Measurements from ENCODE around the gene QSOX2. TPM values are rescaled to one million over a fixed set of nuclear protein-coding genes. Genes with fewer than 3 reads are reported as not detected.

QSOX2 gene
- total and polyA plus RNA-seq, 4 donors = 0.79 to 12.7 (median 4.3) TPM

GRCh38 chr9:136173648-136174290 is 71.8 kb downstream of the QSOX2 start:
- H3K27ac ChIP-seq (ENCODE audit: low read depth in 1 of 2, low read length in 2 of 2) = no peak overlapping the region
- H3K4me3 ChIP-seq (ENCODE audit: low read depth in 1 of 3, low read length in 3 of 3) = no peak overlapping the region
- no peaks in the 10 kb centered on the region for H3K9me3 ChIP-seq (ENCODE audit: control insufficient read depth in 4 of 4, low read length in 3 of 4)
- WGBS = 89% methylated on average over 14 of the region's 14 CpGs
- H3K9ac ChIP-seq (ENCODE audit: low read depth in 1 of 2, low read length in 2 of 2) = no peak overlapping the region
- no peaks in the 10 kb centered on the region for H3K4me1 ChIP-seq (ENCODE audit: control insufficient read depth in 4 of 4, insufficient read depth in 4 of 4, low read length in 3 of 4)
- H3K36me3 ChIP-seq (ENCODE audit: control insufficient read depth in 4 of 4, insufficient read depth in 3 of 4, low read depth in 1 of 4, low read length in 3 of 4) = no peaks in the 10 kb centered on the region
- TF ChIP-seq FOXA2 (IDR thresholded peaks at IDR 0.05) (no peak), MAX (IDR thresholded peaks at IDR 0.05) (no peak), CTCF (IDR thresholded peaks at IDR 0.05; ENCODE audit: low read depth, low read length, missing input control) (no peak), REST (IDR thresholded peaks at IDR 0.05) (no peak)
- H3K27me3 ChIP-seq (ENCODE audit: control insufficient read depth in 4 of 4, insufficient read depth in 4 of 4, low read length in 3 of 4) = peaks cover 0 to 2% (median 0%) of the 10 kb centered on the region in 4 donors
- DNase-seq (ENCODE audit: low spot score) = no peak

- H3K27ac ChIP-seq (ENCODE audit: low read depth in 1 of 2, low read length in 2 of 2) = no peak overlapping the region
- no peak for DNase-seq (ENCODE audit: low spot score)
- TF ChIP-seq SP1 (IDR thresholded peaks at IDR 0.05) (no peak), MAX (IDR thresholded peaks at IDR 0.05) (no peak), FOXA1 (IDR thresholded peaks at IDR 0.05) (no peak), TAF1 (conservative IDR thresholded peaks at IDR 0.05) (no peak), CTCF (IDR thresholded peaks at IDR 0.05; ENCODE audit: low read depth, low read length, missing input control) (no peak), GABPA (IDR thresholded peaks at IDR 0.05 in 1 of 2, conservative IDR thresholded peaks at IDR 0.05 in 1 of 2) (no peak), ATF3 (IDR thresholded peaks at IDR 0.05) (no peak), HNF4A (conservative IDR thresholded peaks at IDR 0.05) (no peak)
- no peaks in the 10 kb centered on the region for H3K9me3 ChIP-seq (ENCODE audit: control insufficient read depth in 4 of 4, low read length in 3 of 4)
- 87% methylated on average over 16 of the region's 16 CpGs for WGBS
- no peak overlapping the region for H3K4me3 ChIP-seq (ENCODE audit: low read depth in 1 of 3, low read length in 3 of 3)
- no peaks in the 10 kb centered on the region for H3K4me1 ChIP-seq (ENCODE audit: control insufficient read depth in 4 of 4, insufficient read depth in 4 of 4, low read length in 3 of 4)
- H3K9ac ChIP-seq (ENCODE audit: low read depth in 1 of 2, low read length in 2 of 2) = no peak overlapping the region
- H3K27me3 ChIP-seq (ENCODE audit: control insufficient read depth in 4 of 4, insufficient read depth in 4 of 4, low read length in 3 of 4) = peaks cover 0 to 2% (median 0%) of the 10 kb centered on the region in 4 donors
- no peaks in the 10 kb centered on the region for H3K36me3 ChIP-seq (ENCODE audit: control insufficient read depth in 4 of 4, insufficient read depth in 3 of 4, low read depth in 1 of 4, low read length in 3 of 4)
Observed at GRCh38 chr9:136172412-136173079, 73.1 kb downstream of the QSOX2 start.

Measured in liver (tissue), 9 donors.